Measurements from ENCODE around the gene LAYN.

LAYN gene

GRCh38 chr11:111531687-111532364, 8.7 kb upstream of the LAYN start:
- peak; percentile 47 for DNase-seq

- no peak for DNase-seq
Observed at GRCh38 chr11:111532365-111532709, 8.2 kb upstream of the LAYN start.

DNA sequence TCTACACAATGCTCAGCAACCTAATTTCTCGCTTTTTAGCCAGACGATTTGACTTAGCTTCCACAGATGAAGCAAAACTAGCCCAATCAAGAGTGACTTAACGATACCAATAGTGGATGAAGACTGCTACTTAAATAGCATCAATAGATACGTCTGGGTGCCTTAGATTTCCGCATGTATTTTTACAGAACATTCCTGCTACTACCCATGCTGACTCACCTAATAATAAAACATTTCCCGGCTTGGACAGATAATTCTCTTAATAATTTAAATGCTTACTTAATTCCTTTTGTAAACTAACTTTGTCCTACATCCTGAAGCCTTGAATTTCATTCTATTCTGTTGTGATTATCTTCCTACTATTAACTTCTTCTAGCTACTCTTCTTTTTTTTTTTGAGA, 5.2 kb upstream of the LAYN start:
- no peak for DNase-seq

GRCh38 chr11:111537336-111537860, 3.1 kb upstream of the LAYN start:
- no peak for DNase-seq

- no peak for DNase-seq
Observed at GRCh38 chr11:111538407-111539114, 2.0 kb upstream of the LAYN start.

DNA sequence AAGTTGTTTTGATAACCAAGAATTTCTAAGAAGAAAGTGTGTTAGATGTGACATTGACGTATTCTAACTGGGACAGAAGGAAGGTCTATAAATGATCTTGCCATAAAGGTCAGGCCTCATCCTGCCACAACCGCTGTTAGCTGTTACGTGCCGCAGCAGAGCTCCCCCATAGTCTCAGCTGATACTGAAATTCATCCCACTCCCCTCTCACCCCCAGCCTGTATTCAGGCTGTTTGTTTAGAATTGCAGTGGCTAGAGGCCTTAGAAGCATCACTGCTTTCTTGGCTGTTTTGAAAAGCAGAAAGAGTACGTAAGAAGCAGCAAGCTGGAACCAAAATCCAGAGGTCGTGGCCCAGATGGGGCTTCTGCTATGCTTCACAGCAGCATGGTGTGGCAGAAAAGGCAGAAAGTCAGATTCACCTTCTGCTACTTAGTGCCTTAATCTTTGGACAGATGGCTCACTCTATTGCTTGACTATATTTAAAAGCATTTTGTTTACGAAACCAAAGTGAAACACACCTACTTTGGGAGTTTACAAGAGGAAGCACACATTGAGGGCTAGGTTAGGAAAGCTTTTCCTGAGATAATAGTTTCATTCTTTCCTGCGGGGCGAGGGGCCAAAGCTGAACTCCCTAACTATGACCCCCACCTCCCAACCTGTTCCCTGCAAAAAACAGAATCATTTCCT, 950 bp upstream of the LAYN start:
- DNase-seq = peak; percentile 26

DNA sequence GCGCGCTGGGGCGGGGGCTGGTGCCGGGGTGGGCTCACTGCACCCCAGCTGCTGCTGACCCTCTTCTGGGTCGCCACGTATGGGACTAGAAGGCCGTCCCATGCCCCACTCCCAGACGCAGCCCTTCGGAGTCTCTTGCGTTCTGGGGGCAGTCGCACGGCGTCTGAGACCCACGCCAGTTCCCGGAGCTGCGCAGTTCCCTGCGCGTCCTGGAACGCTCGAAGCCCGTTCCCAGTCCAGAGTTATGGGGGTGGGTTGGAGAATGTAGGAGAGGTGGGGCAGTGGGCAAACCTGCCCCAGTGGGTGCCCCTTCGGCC, 375 bp downstream of the LAYN start:
- DNase-seq = no peak

DNA sequence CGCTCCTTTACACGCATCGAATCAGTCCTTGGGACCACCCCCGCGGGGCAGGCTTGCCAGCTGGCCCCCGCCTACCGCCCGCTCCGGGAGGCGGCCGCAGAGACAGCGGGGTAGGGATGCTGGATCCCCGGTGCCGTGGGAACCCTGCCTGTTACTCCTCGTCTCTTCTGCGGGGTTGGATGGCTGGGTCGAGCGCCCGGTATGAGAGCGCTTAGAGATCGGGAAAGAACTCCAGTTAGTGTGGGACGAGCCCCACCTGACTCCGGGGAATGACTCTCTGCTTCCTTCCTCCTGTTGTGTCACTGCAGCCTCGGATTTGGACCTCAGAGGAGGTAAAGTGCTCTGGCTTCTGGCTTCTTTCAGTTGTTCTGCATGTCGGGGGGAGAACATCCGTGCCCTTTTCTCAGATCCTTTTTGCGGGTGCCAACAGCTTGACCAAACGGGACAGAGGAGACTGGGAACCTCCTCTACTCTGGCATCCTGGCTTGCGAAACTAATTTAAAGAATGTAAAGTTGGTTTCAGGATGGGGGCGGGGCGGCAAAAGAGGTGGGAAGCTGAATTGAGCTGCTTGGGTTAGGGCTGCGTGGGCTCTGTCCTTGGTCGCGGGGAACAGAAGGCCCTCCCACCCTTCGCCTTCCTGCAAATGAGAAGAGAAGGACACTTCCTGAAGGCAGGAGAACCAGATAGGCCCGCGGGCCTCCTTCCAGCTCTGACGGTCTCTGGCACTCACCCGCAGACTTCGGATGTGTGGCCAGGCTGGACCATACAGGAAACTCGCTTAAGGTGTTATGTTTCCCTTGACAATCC, 938 bp downstream of the LAYN start:
- DNase-seq = no peak

DNA sequence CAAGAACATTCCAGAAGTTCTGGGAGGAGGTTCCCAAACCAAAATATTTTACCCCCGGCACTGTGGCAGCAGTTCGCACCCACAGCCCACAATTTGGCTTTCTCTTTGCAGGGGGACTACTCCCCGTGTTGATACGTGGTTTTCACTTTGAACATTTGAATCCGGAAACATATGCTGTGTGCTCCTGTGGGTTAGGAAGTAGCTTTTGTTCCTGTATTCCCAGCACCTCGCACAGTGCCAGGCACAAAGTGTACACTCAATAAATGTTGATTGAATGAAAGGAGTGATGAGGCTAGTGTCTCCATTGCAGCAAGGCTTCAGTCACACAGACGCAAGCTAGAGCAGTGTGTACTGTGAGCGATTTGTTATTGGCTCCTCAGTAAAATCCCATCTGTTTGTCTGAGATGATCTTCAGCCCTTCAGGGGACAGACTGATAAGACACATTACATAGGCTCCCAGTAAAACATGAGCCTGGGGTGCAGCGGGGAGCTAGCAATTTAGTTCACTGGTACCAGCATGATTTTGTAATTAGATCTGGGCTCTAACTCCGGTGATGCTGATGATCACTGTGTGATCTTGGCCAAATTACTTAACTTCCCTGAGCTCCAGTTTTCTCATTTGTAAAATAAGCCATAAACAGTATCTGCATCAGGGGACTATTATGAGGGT, 2.2 kb downstream of the LAYN start:
- no peak for DNase-seq

DNA sequence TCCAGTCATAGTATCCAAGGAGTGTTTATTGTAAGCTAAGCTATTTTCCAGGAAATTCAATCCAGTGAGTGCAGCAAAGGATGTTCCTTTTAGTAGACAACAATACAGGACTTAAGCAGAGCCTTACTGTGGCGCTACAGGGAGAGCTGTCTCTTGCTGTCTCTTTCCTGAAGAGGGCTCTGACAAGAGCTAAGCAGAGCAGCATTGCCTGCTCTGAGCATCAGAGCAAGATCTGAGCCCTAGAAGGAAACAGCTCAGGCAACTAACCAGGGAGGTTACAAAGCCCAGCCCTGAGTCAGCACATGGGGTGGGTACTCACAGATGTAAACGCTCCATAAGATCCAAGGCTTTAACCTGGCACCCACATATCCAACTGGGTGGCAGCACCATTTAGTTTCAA, 8.0 kb downstream of the LAYN start:
- DNase-seq = no peak

GRCh38 chr11:111549196-111549868, 8.8 kb downstream of the LAYN start:
- DNase-seq = no peak

GRCh38 chr11:111549869-111550203, 9.3 kb downstream of the LAYN start:
- DNase-seq = no peak

- DNase-seq = no peak
Observed at GRCh38 chr11:111550258-111550657, 9.7 kb downstream of the LAYN start.

DNA sequence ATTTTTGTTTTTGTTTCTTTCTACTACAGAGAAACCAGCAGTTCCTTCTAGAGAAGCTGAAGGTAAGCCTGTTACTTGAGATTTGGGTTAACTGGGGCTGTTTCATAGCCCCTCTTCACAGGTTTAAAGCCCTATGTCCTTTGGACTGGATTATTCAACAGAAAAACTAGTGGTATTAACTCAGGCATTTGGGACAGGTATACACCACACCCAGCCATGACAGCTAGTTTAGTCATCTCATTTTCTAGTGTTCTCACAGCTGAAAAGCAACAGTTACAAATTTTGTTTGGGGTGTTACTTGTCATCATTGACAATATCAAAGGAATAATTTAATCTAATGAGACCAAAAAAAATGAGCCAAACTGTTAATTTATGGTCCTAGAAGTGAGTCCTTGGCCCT, 14.0 kb downstream of the LAYN start:
- DNase-seq = no peak

DNA sequence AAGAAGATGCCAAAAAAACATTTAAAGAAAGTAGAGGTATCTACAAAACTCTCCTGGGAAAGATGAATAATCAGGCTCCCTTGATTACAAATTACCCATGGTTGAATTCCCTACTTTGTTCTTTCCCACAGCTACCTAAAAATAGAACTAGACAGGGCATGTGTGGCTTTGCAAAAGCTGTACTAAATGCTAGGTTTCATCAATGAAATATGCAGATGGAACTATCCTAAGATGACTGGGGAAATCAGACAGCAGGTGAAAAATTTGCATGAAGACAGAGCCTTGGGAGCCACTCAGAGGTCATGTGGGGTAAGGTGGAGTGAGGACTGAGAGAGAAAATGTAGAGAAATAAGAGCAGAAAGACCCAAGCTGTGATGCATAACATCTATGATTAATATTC, 14.7 kb downstream of the LAYN start:
- DNase-seq = no peak

GRCh38 chr11:111557425-111558111, 17.0 kb downstream of the LAYN start:
- no peak for DNase-seq

GRCh38 chr11:111559800-111560464, 19.4 kb downstream of the LAYN start:
- DNase-seq = no peak

DNA sequence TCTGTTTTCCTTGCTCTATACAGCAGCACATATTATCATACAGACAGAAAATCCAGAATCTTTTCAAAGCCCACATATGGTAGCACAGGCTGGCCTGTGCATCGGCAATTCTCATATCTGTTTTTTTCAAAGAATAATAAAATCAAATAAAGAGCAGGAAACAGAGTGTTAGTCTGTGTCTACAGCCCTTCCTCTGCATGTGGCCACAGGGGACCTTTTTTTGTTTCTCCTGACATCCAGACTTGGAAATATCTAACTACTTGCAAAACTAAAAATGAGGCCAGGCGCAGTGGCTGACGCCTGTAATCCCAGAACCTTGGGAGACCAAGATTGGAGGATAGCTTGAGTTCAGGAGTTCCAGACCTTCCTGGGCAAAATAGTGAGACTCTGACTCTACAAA, 20.3 kb downstream of the LAYN start:
- DNase-seq = no peak

GRCh38 chr11:111561306-111561705, 20.8 kb downstream of the LAYN start:
- no peak for DNase-seq

- DNase-seq = no peak
Observed at GRCh38 chr11:111561791-111562325, 21.3 kb downstream of the LAYN start.

Measured in CD4-positive, alpha-beta T cell treated with Interleukin-15 for 1 hour (primary cell).